Measurements from ENCODE around the gene IL17REL.

DNA sequence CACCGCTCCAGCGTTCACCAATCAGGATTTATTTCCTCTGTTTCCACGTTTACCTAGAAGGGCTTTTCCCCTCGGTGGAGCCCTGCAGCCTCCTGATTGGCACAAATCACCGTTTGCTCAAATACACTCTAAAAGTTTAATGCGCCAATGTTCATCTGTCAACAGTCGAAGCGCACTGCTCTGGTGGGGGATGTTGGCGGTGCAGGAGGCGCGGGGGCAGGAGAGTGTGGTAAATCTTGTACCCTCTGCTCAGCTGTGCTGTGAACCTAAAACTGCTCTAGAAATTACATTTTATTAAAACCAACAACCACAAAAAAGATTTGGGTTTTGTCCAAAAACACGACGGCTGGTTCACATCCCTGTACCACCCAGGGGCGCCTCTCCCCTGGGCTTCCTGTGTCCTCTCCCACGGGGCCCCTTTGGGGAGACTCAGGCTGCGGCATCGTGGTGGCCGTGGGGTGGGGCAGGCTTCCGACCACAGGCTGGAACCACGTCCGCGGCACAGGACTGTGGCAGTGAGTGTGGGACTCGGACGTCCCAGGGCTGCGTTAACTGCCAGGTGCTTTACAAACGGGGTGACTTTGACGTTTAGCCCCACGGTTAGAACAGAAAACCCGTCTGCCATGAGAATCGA, 32.0 kb upstream of the IL17REL start:
- TF ChIP-seq, protein P1, sequence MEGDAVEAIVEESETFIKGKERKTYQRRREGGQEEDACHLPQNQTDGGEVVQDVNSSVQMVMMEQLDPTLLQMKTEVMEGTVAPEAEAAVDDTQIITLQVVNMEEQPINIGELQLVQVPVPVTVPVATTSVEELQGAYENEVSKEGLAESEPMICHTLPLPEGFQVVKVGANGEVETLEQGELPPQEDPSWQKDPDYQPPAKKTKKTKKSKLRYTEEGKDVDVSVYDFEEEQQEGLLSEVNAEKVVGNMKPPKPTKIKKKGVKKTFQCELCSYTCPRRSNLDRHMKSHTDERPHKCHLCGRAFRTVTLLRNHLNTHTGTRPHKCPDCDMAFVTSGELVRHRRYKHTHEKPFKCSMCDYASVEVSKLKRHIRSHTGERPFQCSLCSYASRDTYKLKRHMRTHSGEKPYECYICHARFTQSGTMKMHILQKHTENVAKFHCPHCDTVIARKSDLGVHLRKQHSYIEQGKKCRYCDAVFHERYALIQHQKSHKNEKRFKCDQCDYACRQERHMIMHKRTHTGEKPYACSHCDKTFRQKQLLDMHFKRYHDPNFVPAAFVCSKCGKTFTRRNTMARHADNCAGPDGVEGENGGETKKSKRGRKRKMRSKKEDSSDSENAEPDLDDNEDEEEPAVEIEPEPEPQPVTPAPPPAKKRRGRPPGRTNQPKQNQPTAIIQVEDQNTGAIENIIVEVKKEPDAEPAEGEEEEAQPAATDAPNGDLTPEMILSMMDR (IDR thresholded peaks at IDR 0.05): no peak
- no peak for TF ChIP-seq EP300 (IDR thresholded peaks at IDR 0.05)
- no peak for TF ChIP-seq POLR2A (IDR thresholded peaks at IDR 0.05)

Data from tibial nerve (tissue), 4 donors.